ENCODE data around the gene BRAP. TPM values are rescaled to one million over a fixed set of nuclear protein-coding genes. Genes with fewer than 3 reads are reported as not detected.
"Not testable (repeated sequence)": the region's sequence is repeated elsewhere in the genome, so short reads cannot be mapped to it uniquely, and the experiment has no call there.

Gene BRAP
- polyA plus RNA-seq, 4 donors, result 17.1 to 23.6 (median 20.4) TPM

- DNase-seq (ENCODE audit: low read depth in 4 of 4, low spot score in 3 of 4), result no peak
Observed at GRCh38 chr12:111677186-111677585, 8.6 kb downstream of the BRAP start.

GRCh38 chr12:111673503-111673902, 12.3 kb downstream of the BRAP start:
- no peak for DNase-seq (ENCODE audit: low read depth in 4 of 4, low spot score in 3 of 4)

GRCh38 chr12:111672822-111673381, 12.9 kb downstream of the BRAP start:
- no peak for DNase-seq (ENCODE audit: low read depth in 4 of 4, low spot score in 3 of 4)

GRCh38 chr12:111664961-111665865, 20.5 kb downstream of the BRAP start:
- no peak for DNase-seq (ENCODE audit: low read depth in 4 of 4, low spot score in 3 of 4)

GRCh38 chr12:111664499-111664898, 21.3 kb downstream of the BRAP start:
- DNase-seq (ENCODE audit: low read depth in 4 of 4, low spot score in 3 of 4), result no peak

GRCh38 chr12:111656016-111656415, 29.7 kb downstream of the BRAP start:
- no peak for DNase-seq (ENCODE audit: low read depth in 4 of 4, low spot score in 3 of 4)

- no peak for DNase-seq (ENCODE audit: low read depth in 4 of 4, low spot score in 3 of 4)
Observed at GRCh38 chr12:111655356-111655755, 30.4 kb downstream of the BRAP start.

GRCh38 chr12:111653596-111653995, 32.2 kb downstream of the BRAP start:
- DNase-seq (ENCODE audit: low read depth in 4 of 4, low spot score in 3 of 4), result no peak

- DNase-seq (ENCODE audit: low read depth in 4 of 4, low spot score in 3 of 4), result not testable (repeated sequence)
Observed at GRCh38 chr12:111652530-111652929, 33.2 kb downstream of the BRAP start.

- DNase-seq (ENCODE audit: low read depth in 4 of 4, low spot score in 3 of 4), result no peak
Observed at GRCh38 chr12:111650912-111651311, 34.8 kb downstream of the BRAP start.

GRCh38 chr12:111645433-111645832, 40.3 kb downstream of the BRAP start:
- DNase-seq (ENCODE audit: low read depth in 4 of 4, low spot score in 3 of 4), result no peak

- no peak for DNase-seq (ENCODE audit: low read depth in 4 of 4, low spot score in 3 of 4)
Observed at GRCh38 chr12:111643427-111643826, 42.3 kb downstream of the BRAP start.

- DNase-seq (ENCODE audit: low read depth in 4 of 4, low spot score in 3 of 4), result no peak
Observed at GRCh38 chr12:111642681-111643426, 42.9 kb downstream of the BRAP start.

- DNase-seq (ENCODE audit: low read depth in 4 of 4, low spot score in 3 of 4), result no peak
Observed at GRCh38 chr12:111640506-111640905, 45.2 kb downstream of the BRAP start.

GRCh38 chr12:111638556-111638955, 47.2 kb downstream of the BRAP start:
- no peak for DNase-seq (ENCODE audit: low read depth in 4 of 4, low spot score in 3 of 4)

- DNase-seq (ENCODE audit: low read depth in 4 of 4, low spot score in 3 of 4), result peak in 2 of 4 donors; percentile 50 to 55
Observed at GRCh38 chr12:111636209-111636945, 49.4 kb downstream of the BRAP start.

- no peak for DNase-seq (ENCODE audit: low read depth in 4 of 4, low spot score in 3 of 4)
Observed at GRCh38 chr12:111635524-111635923, 50.2 kb downstream of the BRAP start.

GRCh38 chr12:111628505-111629260, 57.1 kb downstream of the BRAP start:
- DNase-seq (ENCODE audit: low read depth in 4 of 4, low spot score in 3 of 4), result no peak

GRCh38 chr12:111626230-111626629, 59.5 kb downstream of the BRAP start:
- no peak for DNase-seq (ENCODE audit: low read depth in 4 of 4, low spot score in 3 of 4)

- DNase-seq (ENCODE audit: low read depth in 4 of 4, low spot score in 3 of 4), result no peak
Observed at GRCh38 chr12:111624540-111624939, 61.2 kb downstream of the BRAP start.

Data from left renal pelvis (tissue), 4 donors.